WTC11 (cell line): ENCODE results near the gene FMN2. TPM values are rescaled to one million over a fixed set of nuclear protein-coding genes. Genes with fewer than 3 reads are reported as not detected.

ENCODE experiments used
- ATAC-seq: fragments of 200-7000 bp; cut with Tn5 transposase; 2 replicates; pipeline ENCODE4 v1.10.0; 2021; ENCODE audit warnings: mild to moderate bottlenecking, moderate library complexity
- CTCF ChIA-PET: fragments of 300-600 bp; sonication (Branson Sonifier 250); formaldehyde crosslinking; loops from one replicate; lab custom pipeline; 2021; ENCODE audit warnings: antibody characterized with exemption; lab: Charles Lee
- POLR2A ChIA-PET: fragments of 350-600 bp; sonication (Branson Sonifier 250); formaldehyde crosslinking; loops from one replicate; lab custom pipeline; 2021; ENCODE audit warnings: antibody characterized with exemption; lab: Charles Lee
- DNase-seq: peaks from one replicate; pipeline ENCODE4 v3.0.0; 2021; ENCODE audit warnings: low spot score
- H3K27ac Mint-ChIP-seq: 2 replicates; pipeline ENCODE4 v1.8.0; 2021; ENCODE audit warnings: mixed read lengths
- H3K27me3 Mint-ChIP-seq: 2 replicates; pipeline ENCODE4 v1.8.0; 2021; ENCODE audit warnings: low read depth, mild to moderate bottlenecking, moderate library complexity, mixed read lengths
- H3K36me3 Mint-ChIP-seq: 2 replicates; pipeline ENCODE4 v1.8.0; 2021; ENCODE audit warnings: mixed read lengths
- H3K4me1 Mint-ChIP-seq: 2 replicates; pipeline ENCODE4 v1.8.0; 2022; ENCODE audit warnings: mixed read lengths
- H3K4me3 Mint-ChIP-seq: 2 replicates; pipeline ENCODE4 v1.8.0; 2021; ENCODE audit warnings: mild to moderate bottlenecking, moderate library complexity, mixed read lengths
- H3K9me3 Mint-ChIP-seq: 2 replicates; pipeline ENCODE4 v1.8.0; 2021; ENCODE audit warnings: mixed read lengths
- ATF2 ChIP-seq: sonication (generic); formaldehyde crosslinking; IDR thresholded peaks from 2 replicates; pipeline ENCODE4 v1.8.1; 2022; ENCODE audit warnings: low read depth, missing genetic modification reagents, borderline replicate concordance
- ATF6 ChIP-seq: sonication (generic); formaldehyde crosslinking; IDR thresholded peaks from 2 replicates; pipeline ENCODE4 v1.8.1; 2023; ENCODE audit warnings: mild to moderate bottlenecking, missing genetic modification reagents
- E2F1 ChIP-seq: sonication (generic); formaldehyde crosslinking; IDR thresholded peaks from 2 replicates; pipeline ENCODE4 v1.8.0; 2022; ENCODE audit warnings: mild to moderate bottlenecking, missing genetic modification reagents
- EMX1 ChIP-seq: fragments of 250-450 bp; sonication (Bioruptor Pico); IDR thresholded peaks from 2 replicates; pipeline ENCODE4 v1.8.0; 2021; ENCODE audit warnings: mild to moderate bottlenecking
- FOXP4 ChIP-seq: sonication (generic); formaldehyde crosslinking; IDR thresholded peaks from 2 replicates; pipeline ENCODE4 v1.8.0; 2022; ENCODE audit warnings: mild to moderate bottlenecking, missing genetic modification reagents
- GABPB1 ChIP-seq: sonication (generic); formaldehyde crosslinking; IDR thresholded peaks from 2 replicates; pipeline ENCODE4 v1.8.1; 2023; ENCODE audit warnings: mild to moderate bottlenecking, missing genetic modification reagents
- MAX ChIP-seq: sonication (generic); formaldehyde crosslinking; IDR thresholded peaks from 2 replicates; pipeline ENCODE4 v1.8.0; 2022; ENCODE audit warnings: mild to moderate bottlenecking, missing genetic modification reagents
- MXD4 ChIP-seq: fragments of 250-450 bp; sonication (Bioruptor Pico); IDR thresholded peaks from 2 replicates; pipeline ENCODE4 v1.8.0; 2021; ENCODE audit warnings: mild to moderate bottlenecking, moderate library complexity, borderline replicate concordance
- NFYB ChIP-seq: sonication (generic); formaldehyde crosslinking; conservative IDR thresholded peaks from 2 replicates; pipeline ENCODE4 v1.8.0; 2022; ENCODE audit warnings: low read depth, missing genetic modification reagents
- RELA ChIP-seq: sonication (generic); formaldehyde crosslinking; IDR thresholded peaks from 2 replicates; pipeline ENCODE4 v1.8.1; 2022; ENCODE audit warnings: missing genetic modification reagents, mild to moderate bottlenecking, borderline replicate concordance
- SMAD3 ChIP-seq: sonication (generic); formaldehyde crosslinking; IDR thresholded peaks from 2 replicates; pipeline ENCODE4 v1.8.0; 2022; ENCODE audit warnings: missing genetic modification reagents, mild to moderate bottlenecking, borderline replicate concordance
- SP1 ChIP-seq: sonication (generic); formaldehyde crosslinking; conservative IDR thresholded peaks from 2 replicates; pipeline ENCODE4 v1.8.1; 2022; ENCODE audit warnings: missing genetic modification reagents
- ZNF121 ChIP-seq: sonication (generic); formaldehyde crosslinking; IDR thresholded peaks from 2 replicates; pipeline ENCODE4 v1.8.0; 2023; ENCODE audit warnings: missing genetic modification reagents
- ZNF232 ChIP-seq: sonication (generic); formaldehyde crosslinking; IDR thresholded peaks from 2 replicates; pipeline ENCODE4 v1.8.0; 2022; ENCODE audit warnings: mild to moderate bottlenecking, missing genetic modification reagents
- ZNF416 ChIP-seq: fragments of 250-450 bp; sonication (Bioruptor Pico); IDR thresholded peaks from 2 replicates; pipeline ENCODE4 v1.9.0; 2021; ENCODE audit warnings: mild to moderate bottlenecking, inconsistent platforms
- ZNF423 ChIP-seq: fragments of 250-450 bp; sonication (Bioruptor Pico); IDR thresholded peaks from 2 replicates; pipeline ENCODE4 v2.1.2; 2022; ENCODE audit warnings: mild to moderate bottlenecking, moderate library complexity
- ZNF671 ChIP-seq: fragments of 250-450 bp; sonication (Bioruptor Pico); IDR thresholded peaks from 2 replicates; pipeline ENCODE4 v1.8.0; 2021; ENCODE audit warnings: mild to moderate bottlenecking
- ZSCAN18 ChIP-seq: fragments of 250-450 bp; sonication (Bioruptor Pico); IDR thresholded peaks from 2 replicates; pipeline ENCODE4 v2.1.2; 2022; ENCODE audit warnings: mild to moderate bottlenecking, moderate library complexity
- total RNA-seq: library from RNA; stranded (reverse); gene quantifications from 3 replicates; pipeline ENCODE4 v1.2.3, GENCODE V29; 2021

Gene FMN2
- total RNA-seq, 1 experiment from 2014 or later, result 1.8 TPM

- TF ChIP-seq E2F1 (CRISPR knock-in tag) (no peak), ZNF416 (CRISPR knock-in tag) (no peak), GABPB1 (CRISPR knock-in tag) (no peak)
Measured at GRCh38 chr1:240169188-240169587, 77.5 kb downstream of the FMN2 start (continued).

GRCh38 chr1:240170266-240170665, 78.6 kb downstream of the FMN2 start:
- POLR2A ChIA-PET, result no interaction called here
- CTCF ChIA-PET, result interaction anchor here (1.2 to 1.3 kb wide), 2 partner anchors 97 to 143 kb away, joined by 3 read pairs; no protein-coding TSS in a partner anchor

More at GRCh38 chr1:240170266-240170665, 78.6 kb downstream of the FMN2 start:
- H3K27ac Mint-ChIP-seq, result no peak overlapping the region
- H3K27me3 Mint-ChIP-seq, result no peaks in the 10 kb centered on the region
- H3K36me3 Mint-ChIP-seq, result no peaks in the 10 kb centered on the region
- H3K9me3 Mint-ChIP-seq, result peaks cover 5% of the 10 kb centered on the region
- no peak for ATAC-seq
- TF ChIP-seq ZSCAN18 (CRISPR knock-in tag), result no peak
- no peak for TF ChIP-seq FOXP4
- TF ChIP-seq ZNF423 (CRISPR knock-in tag), result no peak
- no peak for TF ChIP-seq ZNF671 (CRISPR knock-in tag)
- TF ChIP-seq SMAD3, result no peak
- TF ChIP-seq MAX (CRISPR knock-in tag), result no peak
- no peak for TF ChIP-seq ZNF232 (CRISPR knock-in tag)
- no peak for TF ChIP-seq EMX1 (CRISPR knock-in tag)
- TF ChIP-seq RELA (CRISPR knock-in tag), result no peak
- TF ChIP-seq ATF6, result no peak
- TF ChIP-seq NFYB, result no peak
- no peak for TF ChIP-seq ATF2 (CRISPR knock-in tag)
- TF ChIP-seq SP1 (CRISPR knock-in tag), result no peak
- TF ChIP-seq ZNF121 (CRISPR knock-in tag), result no peak
- no peak for TF ChIP-seq MXD4 (CRISPR knock-in tag)
- no peaks in the 10 kb centered on the region for H3K4me1 Mint-ChIP-seq
- DNase-seq, result no peak
- H3K4me3 Mint-ChIP-seq, result no peak overlapping the region
